ENCODE results near the gene NIPSNAP3A. TPM values are rescaled to one million over a fixed set of nuclear protein-coding genes. Genes with fewer than 3 reads are reported as not detected.

The NIPSNAP3A gene
- total RNA-seq, 4 donors from 2014 or later: 19.0 to 33.3 (median 29.7) TPM

- WGBS: 80% methylated on average over 2 of the region's 2 CpGs
- no peak for DNase-seq (ENCODE audit: extremely low spot score)
- intact Hi-C loops (cut with DNase I): loop anchor here (10.0 kb wide), 1 partner anchor 651 kb away; the partner anchor contains the start of gene SMC2
- TF ChIP-seq EP300 (IDR thresholded peaks at IDR 0.05) (no peak), POLR2A (IDR thresholded peaks at IDR 0.05; ENCODE audit: low read depth) (no peak), CTCF (IDR thresholded peaks at IDR 0.05) (no peak), POLR2AphosphoS5 (IDR thresholded peaks at IDR 0.05) (no peak)
- Histone ChIP-seq H3K27ac (replicated peaks in 1 of 4) (no peak overlapping the region), H3K36me3 (peaks cover 0 to 2% (median under 1%) of the 10 kb centered on the region in 4 donors), H3K4me1 (peaks cover 11 to 23% (median 19%) of the 10 kb centered on the region in 4 donors), H3K27me3 (no peaks in the 10 kb centered on the region), H3K4me3 (no peak overlapping the region), H3K9me3 (no peaks in the 10 kb centered on the region)
Observed at GRCh38 chr9:104746285-104746684, 1.2 kb upstream of the NIPSNAP3A start.

GRCh38 chr9:104746798-104747197, 685 bp upstream of the NIPSNAP3A start:
- intact Hi-C loops (cut with DNase I): loop anchor here (10.0 kb wide), 1 partner anchor 652 kb away; the partner anchor contains the start of gene SMC2
- 14% methylated on average over 1 of the region's 1 CpG for WGBS

GRCh38 chr9:104747245-104747564, 278 bp upstream of the NIPSNAP3A start:
- H3K27me3 ChIP-seq: no peaks in the 10 kb centered on the region
- WGBS: 0% methylated on average over 9 of the region's 9 CpGs
- no peak for DNase-seq (ENCODE audit: extremely low spot score)
- H3K4me3 ChIP-seq: peak overlapping the region; percentile 65 to 98 (median 84)
- H3K36me3 ChIP-seq: peaks cover 0 to 11% (median 6%) of the 10 kb centered on the region in 4 donors
- no peak for TF ChIP-seq CTCF (IDR thresholded peaks at IDR 0.05)
- TF ChIP-seq EP300 (IDR thresholded peaks at IDR 0.05): no peak
- TF ChIP-seq POLR2AphosphoS5 (IDR thresholded peaks at IDR 0.05): no peak
- TF ChIP-seq POLR2A (IDR thresholded peaks at IDR 0.05; ENCODE audit: low read depth): no peak
- peak overlapping the region; percentile 81 to 95 (median 92) for H3K27ac ChIP-seq (replicated peaks in 1 of 4)
- no peaks in the 10 kb centered on the region for H3K9me3 ChIP-seq
- intact Hi-C loops (cut with DNase I): loop anchor here (10.0 kb wide), 1 partner anchor 652 kb away; the partner anchor contains the start of gene SMC2
- peaks cover 11 to 23% (median 19%) of the 10 kb centered on the region in 4 donors for H3K4me1 ChIP-seq

More at GRCh38 chr9:104746798-104747197, 685 bp upstream of the NIPSNAP3A start:
- no peak for DNase-seq (ENCODE audit: extremely low spot score)
- no peaks in the 10 kb centered on the region for H3K27me3 ChIP-seq
- H3K4me3 ChIP-seq: peak overlapping the region; percentile 65 to 98 (median 84)
- H3K27ac ChIP-seq (replicated peaks in 1 of 4): peak overlapping the region; percentile 81 to 95 (median 92)
- H3K4me1 ChIP-seq: peaks cover 11 to 23% (median 19%) of the 10 kb centered on the region in 4 donors
- no peaks in the 10 kb centered on the region for H3K9me3 ChIP-seq
- TF ChIP-seq POLR2A (IDR thresholded peaks at IDR 0.05; ENCODE audit: low read depth): no peak
- H3K36me3 ChIP-seq: peaks cover 0 to 7% (median 4%) of the 10 kb centered on the region in 4 donors

- Histone ChIP-seq H3K9me3 (no peaks in the 10 kb centered on the region), H3K4me1 (peaks cover 11 to 23% (median 19%) of the 10 kb centered on the region in 4 donors), H3K36me3 (peaks cover 0 to 24% (median 11%) of the 10 kb centered on the region in 4 donors), H3K27ac (replicated peaks in 1 of 4) (peak overlapping the region; percentile 81 to 95 (median 92)), H3K4me3 (peak overlapping the region; percentile 65 to 98 (median 84)), H3K27me3 (no peaks in the 10 kb centered on the region)
- DNase-seq (ENCODE audit: extremely low spot score): no peak
- intact Hi-C loops (cut with DNase I): loop anchor here (10.0 kb wide), 1 partner anchor 654 kb away; the partner anchor contains the start of gene SMC2
- 31% methylated on average over 7 of the region's 19 CpGs for WGBS
- TF ChIP-seq POLR2A (IDR thresholded peaks at IDR 0.05; ENCODE audit: low read depth) (no peak), POLR2AphosphoS5 (IDR thresholded peaks at IDR 0.05) (peak in 1 of 2 donors; percentile 54)
Observed at GRCh38 chr9:104748359-104749031, 1.0 kb downstream of the NIPSNAP3A start.

DNA sequence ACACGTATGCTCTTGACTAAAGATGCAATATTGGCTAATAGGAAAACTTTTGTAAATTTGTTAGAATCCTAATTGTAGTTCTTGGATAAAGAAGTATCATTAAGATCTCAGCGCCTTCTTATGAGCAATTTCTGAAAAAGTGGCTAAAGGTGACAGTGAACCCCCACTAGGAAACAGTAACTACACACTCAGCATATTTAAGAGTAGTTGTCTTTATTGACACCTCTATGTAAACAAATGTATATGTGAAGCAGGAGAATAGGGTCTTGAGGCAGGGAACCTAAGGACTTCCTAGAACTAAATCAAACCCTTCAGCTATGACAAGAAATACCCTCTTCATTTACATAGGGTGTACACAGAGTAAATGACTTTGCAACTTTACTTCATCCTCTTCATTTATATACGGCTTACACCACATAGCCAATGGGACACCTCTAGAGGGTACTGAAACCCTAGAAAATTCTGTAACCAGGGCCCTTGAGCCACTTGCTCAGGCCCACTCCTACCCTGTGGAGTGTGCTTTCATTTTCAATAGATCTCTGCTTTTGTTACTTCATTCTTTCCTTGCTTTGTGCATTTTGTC, 2.8 kb downstream of the NIPSNAP3A start:
- Histone ChIP-seq H3K4me1 (peaks cover 11 to 23% (median 19%) of the 10 kb centered on the region in 4 donors), H3K4me3 (no peak overlapping the region), H3K9me3 (no peaks in the 10 kb centered on the region), H3K36me3 (peaks cover 0 to 39% (median 21%) of the 10 kb centered on the region in 4 donors), H3K27ac (replicated peaks in 1 of 4) (no peak overlapping the region), H3K27me3 (no peaks in the 10 kb centered on the region)
- intact Hi-C loops (cut with DNase I): no loop called here
- 78% methylated on average over 3 of the region's 3 CpGs for WGBS
- no peak for TF ChIP-seq POLR2A (IDR thresholded peaks at IDR 0.05; ENCODE audit: low read depth)
- TF ChIP-seq EP300 (IDR thresholded peaks at IDR 0.05): no peak
- no peak for TF ChIP-seq CTCF (IDR thresholded peaks at IDR 0.05)
- no peak for TF ChIP-seq POLR2AphosphoS5 (IDR thresholded peaks at IDR 0.05)
- no peak for DNase-seq (ENCODE audit: extremely low spot score)

All from esophagus muscularis mucosa (tissue), 4 donors.